Choroid plexus epithelial cell (primary cell): ENCODE data around the gene CYSRT1.

ENCODE experiments used
- DNase-seq: peaks from one replicate; pipeline ENCODE4 v3.0.0-alpha.2; 2010; ENCODE audit warnings: low read depth
- H3K4me3 ChIP-seq: 2 replicates; pipeline ENCODE4 v1.5.1; 2011; ENCODE audit warnings: low read depth, mild to moderate bottlenecking, control low read depth, low read length, moderate library complexity
- CTCF ChIP-seq: conservative IDR thresholded peaks from 2 replicates; pipeline ENCODE4 v1.5.1; 2011; ENCODE audit warnings: low read depth, mild to moderate bottlenecking, control low read depth, inconsistent platforms, low read length, moderate library complexity

The CYSRT1 gene

GRCh38 chr9:137191691-137192447 lies 33.1 kb upstream of the CYSRT1 start:
- DNase-seq, result no peak
- no peak for TF ChIP-seq CTCF
- H3K4me3 ChIP-seq, result no peak overlapping the region

GRCh38 chr9:137192448-137192780 lies 32.6 kb upstream of the CYSRT1 start:
- no peak for TF ChIP-seq CTCF
- no peak overlapping the region for H3K4me3 ChIP-seq

GRCh38 chr9:137192859-137193258 lies 32.1 kb upstream of the CYSRT1 start:
- TF ChIP-seq CTCF, result no peak
- DNase-seq, result peak; percentile 19
- no peak overlapping the region for H3K4me3 ChIP-seq

More at GRCh38 chr9:137192448-137192780, 32.6 kb upstream of the CYSRT1 start:
- DNase-seq, result no peak

- H3K4me3 ChIP-seq, result no peak overlapping the region
- DNase-seq, result no peak
- TF ChIP-seq CTCF, result no peak
These were observed 31.2 kb upstream of the CYSRT1 start for GRCh38 chr9:137193771-137194170.

- no peak for DNase-seq
- no peak overlapping the region for H3K4me3 ChIP-seq
- no peak for TF ChIP-seq CTCF
These were observed 30.6 kb upstream of the CYSRT1 start for GRCh38 chr9:137194388-137194787.

GRCh38 chr9:137194909-137195308 lies 30.1 kb upstream of the CYSRT1 start:
- TF ChIP-seq CTCF, result no peak
- no peak for DNase-seq
- H3K4me3 ChIP-seq, result no peak overlapping the region

- TF ChIP-seq CTCF, result no peak
- no peak for DNase-seq
- no peak overlapping the region for H3K4me3 ChIP-seq
These were observed 29.3 kb upstream of the CYSRT1 start for GRCh38 chr9:137195525-137196220.
